HEK293 (cell line): ENCODE results near the gene ATP8A2.

Source experiments
- CTCF ChIA-PET: fragments of 350-600 bp; formaldehyde crosslinking; extraction: SDS; loops from one replicate; lab custom pipeline; 2021; ENCODE audit warnings: antibody characterized with exemption; lab: Yijun Ruan, JAX
- POLR2A ChIA-PET: fragments of 300-600 bp; formaldehyde crosslinking; extraction: SDS; loops from one replicate; lab custom pipeline; 2020; ENCODE audit warnings: antibody characterized with exemption, inconsistent platforms; lab: Yijun Ruan, JAX
- H3K27ac ChIP-seq: fragments of 200-500 bp; sonication (Bioruptor generic); 2 replicates; pipeline ENCODE4 v1.5.1; 2014; ENCODE audit warnings: low read depth, low read length, control low read depth, inconsistent platforms; ENCODE audit errors: extremely low read depth
- H3K36me3 ChIP-seq, 2 experiments: fragments of 200-500 bp in 1 of 2; sonication (Bioruptor generic) in 1 of 2; 1 replicate in 1 of 2; 2 replicates in 1 of 2; pipeline ENCODE4 v1.5.1; 2014 to 2017; ENCODE audit warnings: inconsistent platforms in 2 of 2, low read length in 2 of 2; ENCODE audit not compliant: control insufficient read depth in 2 of 2, insufficient read depth in 1 of 2
- H3K4me1 ChIP-seq: fragments of 200-500 bp; sonication (Bioruptor generic); 2 replicates; pipeline ENCODE4 v1.5.1; 2014; ENCODE audit warnings: mild to moderate bottlenecking, low read length, inconsistent platforms; ENCODE audit not compliant: control insufficient read depth, insufficient read depth
- H3K4me3 ChIP-seq: 2 replicates; pipeline ENCODE4 v1.5.1; 2011; ENCODE audit warnings: low read depth, mild to moderate bottlenecking, control low read depth, low read length, moderate library complexity
- H3K9me3 ChIP-seq: fragments of 200-500 bp; sonication (Bioruptor generic); 2 replicates; pipeline ENCODE4 v1.5.1; 2014; ENCODE audit warnings: low read depth, low read length, inconsistent platforms; ENCODE audit not compliant: control insufficient read depth, insufficient read depth
- BCL11A ChIP-seq: fragments of 450-650 bp; formaldehyde crosslinking; IDR thresholded peaks from 2 replicates; pipeline ENCODE4 v1.5.1; 2016; ENCODE audit warnings: low read depth, missing biosample characterization, missing genetic modification characterization
- FEZF1 ChIP-seq: fragments of 450-650 bp; formaldehyde crosslinking; IDR thresholded peaks from 2 replicates; pipeline ENCODE4 v1.5.1; 2016; ENCODE audit warnings: missing biosample characterization, missing genetic modification characterization
- IKZF3 ChIP-seq: fragments of 450-650 bp; IDR thresholded peaks from 2 replicates; pipeline ENCODE4 v1.5.0; 2018; ENCODE audit warnings: missing biosample characterization, mild to moderate bottlenecking, missing genetic modification characterization, moderate library complexity
- KLF8 ChIP-seq: fragments of 450-650 bp; formaldehyde crosslinking; IDR thresholded peaks from 2 replicates; pipeline ENCODE4 v1.5.1; 2016; ENCODE audit warnings: missing biosample characterization, missing genetic modification characterization
- MEIS1 ChIP-seq: sonication (generic); formaldehyde crosslinking; IDR thresholded peaks from 2 replicates; pipeline ENCODE4 v1.8.1; 2022; ENCODE audit warnings: missing genetic modification reagents, mild to moderate bottlenecking, borderline replicate concordance
- REPIN1 ChIP-seq: fragments of 450-650 bp; formaldehyde crosslinking; IDR thresholded peaks from 2 replicates; pipeline ENCODE4 v1.5.1; 2017; ENCODE audit warnings: missing biosample characterization, missing genetic modification characterization, low read depth
- SCRT1 ChIP-seq: fragments of 450-650 bp; formaldehyde crosslinking; IDR thresholded peaks from 2 replicates; pipeline ENCODE4 v1.5.1; 2016; ENCODE audit warnings: missing biosample characterization, missing genetic modification characterization, borderline replicate concordance
- TCF7L2 ChIP-seq: IDR thresholded peaks from 2 replicates; pipeline ENCODE4 v1.6.1; 2011; ENCODE audit warnings: low read depth, mild to moderate bottlenecking, inconsistent platforms, low read length, moderate library complexity, borderline replicate concordance
- TRIM28 ChIP-seq: IDR thresholded peaks from 2 replicates; pipeline ENCODE4 v1.6.1; 2011; ENCODE audit warnings: low read length, control low read depth, borderline replicate concordance
- ZFHX2 ChIP-seq: fragments of 450-650 bp; formaldehyde crosslinking; conservative IDR thresholded peaks from 2 replicates; pipeline ENCODE4 v1.5.1; 2016; ENCODE audit warnings: missing biosample characterization, missing genetic modification characterization
- ZNF10 ChIP-seq: fragments of 450-650 bp; formaldehyde crosslinking; IDR thresholded peaks from 2 replicates; pipeline ENCODE4 v1.5.1; 2017; ENCODE audit warnings: missing biosample characterization, missing genetic modification characterization
- ZNF140 ChIP-seq: fragments of 450-650 bp; formaldehyde crosslinking; IDR thresholded peaks from 2 replicates; pipeline ENCODE4 v1.5.1; 2016; ENCODE audit warnings: missing biosample characterization, missing genetic modification characterization
- ZNF169 ChIP-seq: fragments of 450-650 bp; formaldehyde crosslinking; IDR thresholded peaks from 2 replicates; pipeline ENCODE4 v1.5.1; 2016; ENCODE audit warnings: missing biosample characterization, missing genetic modification characterization
- ZNF214 ChIP-seq: fragments of 450-650 bp; formaldehyde crosslinking; IDR thresholded peaks from 2 replicates; pipeline ENCODE4 v1.5.1; 2017; ENCODE audit warnings: missing biosample characterization, mild to moderate bottlenecking, missing genetic modification characterization, borderline replicate concordance
- ZNF221 ChIP-seq: fragments of 450-650 bp; formaldehyde crosslinking; IDR thresholded peaks from 2 replicates; pipeline ENCODE4 v1.5.1; 2017; ENCODE audit warnings: missing biosample characterization, missing genetic modification characterization, borderline replicate concordance
- ZNF354C ChIP-seq: fragments of 450-650 bp; formaldehyde crosslinking; IDR thresholded peaks from 2 replicates; pipeline ENCODE4 v1.5.1; 2016; ENCODE audit warnings: missing biosample characterization, missing genetic modification characterization, low read depth, borderline replicate concordance
- ZNF37A ChIP-seq: fragments of 450-650 bp; IDR thresholded peaks from 2 replicates; pipeline ENCODE4 v1.5.1; 2018; ENCODE audit warnings: missing biosample characterization, missing genetic modification characterization
- ZNF549 ChIP-seq: fragments of 450-650 bp; IDR thresholded peaks from 2 replicates; pipeline ENCODE4 v1.5.1; 2018; ENCODE audit warnings: missing biosample characterization, missing genetic modification characterization, mild to moderate bottlenecking, inconsistent platforms, moderate library complexity
- ZNF555 ChIP-seq: fragments of 450-650 bp; formaldehyde crosslinking; conservative IDR thresholded peaks from 2 replicates; pipeline ENCODE4 v1.5.1; 2017; ENCODE audit warnings: missing biosample characterization, mild to moderate bottlenecking, missing genetic modification characterization, inconsistent platforms
- ZNF560 ChIP-seq: fragments of 450-650 bp; formaldehyde crosslinking; IDR thresholded peaks from 2 replicates; pipeline ENCODE4 v1.5.1; 2017; ENCODE audit warnings: missing biosample characterization, missing genetic modification characterization, borderline replicate concordance
- ZNF701 ChIP-seq: fragments of 450-650 bp; formaldehyde crosslinking; IDR thresholded peaks from 2 replicates; pipeline ENCODE4 v1.5.1; 2016; ENCODE audit warnings: missing biosample characterization, missing genetic modification characterization
- TF ChIP-seq, protein P1 (sequence below): fragments of 450-650 bp; formaldehyde crosslinking; IDR thresholded peaks from 2 replicates; pipeline ENCODE4 v1.5.1; 2016; ENCODE audit warnings: missing biosample characterization, missing genetic modification characterization
- TF ChIP-seq, protein P2 (sequence below): fragments of 450-650 bp; formaldehyde crosslinking; IDR thresholded peaks from 2 replicates; pipeline ENCODE4 v1.5.1; 2016; ENCODE audit warnings: missing biosample characterization, missing genetic modification characterization
- TF ChIP-seq, protein P3 (sequence below): fragments of 450-650 bp; formaldehyde crosslinking; IDR thresholded peaks from 2 replicates; pipeline ENCODE4 v1.5.0; 2017; ENCODE audit warnings: missing biosample characterization, missing genetic modification characterization, borderline replicate concordance
- TF ChIP-seq, protein P4 (sequence below): fragments of 450-650 bp; formaldehyde crosslinking; IDR thresholded peaks from 2 replicates; pipeline ENCODE4 v1.5.1; 2016; ENCODE audit warnings: missing biosample characterization, missing genetic modification characterization
- TF ChIP-seq, protein P5 (sequence below): fragments of 450-650 bp; IDR thresholded peaks from 2 replicates; pipeline ENCODE4 v1.5.1; 2018; ENCODE audit warnings: missing biosample characterization, missing genetic modification characterization

ATP8A2 gene

DNA sequence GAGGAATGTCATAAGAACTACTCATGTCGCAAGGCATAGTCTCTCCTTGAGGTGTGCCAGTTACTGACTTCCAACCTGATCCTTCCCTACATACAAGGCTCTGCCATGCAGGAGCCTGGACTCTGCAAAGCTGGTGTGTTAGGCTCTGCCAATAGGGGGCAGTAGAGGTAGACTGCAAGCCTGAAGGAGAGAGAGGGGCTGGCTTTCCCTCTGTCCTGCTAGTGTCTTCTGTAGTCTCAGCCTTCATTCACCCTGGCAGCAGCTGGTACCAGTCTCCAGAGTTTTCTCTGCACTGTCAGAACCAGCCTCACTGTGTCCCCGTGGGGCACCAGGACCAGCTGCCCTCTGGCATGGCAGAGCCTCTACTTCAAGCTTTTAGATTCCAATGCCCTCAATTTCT, 665.5 kb downstream of the ATP8A2 start:
- Histone ChIP-seq H3K36me3 (no peaks in the 10 kb centered on the region), H3K27ac (no peak overlapping the region), H3K9me3 (no peaks in the 10 kb centered on the region), H3K4me1 (no peaks in the 10 kb centered on the region), H3K4me3 (no peak overlapping the region)
- POLR2A ChIA-PET: interaction anchor here (1.2 kb wide), 1 partner anchor 14 kb away, joined by 4 read pairs; the partner anchor contains the start of gene SHISA2
- CTCF ChIA-PET: interaction anchor here (0.6 to 1.2 kb wide), 9 partner anchors 8 to 323 kb away, joined by 3 to 8 read pairs (median 4); no protein-coding TSS in a partner anchor
- TF ChIP-seq ZNF549 (tag by site-specific recombination) (no peak), KLF8 (no peak), ZNF169 (tag by site-specific recombination) (no peak), ZNF354C (tag by site-specific recombination) (no peak), TRIM28 (no peak), FEZF1 (no peak), ZNF10 (no peak), MEIS1 (CRISPR knock-in tag) (no peak), ZNF701 (tag by site-specific recombination) (no peak), ZNF221 (tag by site-specific recombination) (no peak), TCF7L2 (no peak), ZNF560 (tag by site-specific recombination) (no peak), SCRT1 (tag by site-specific recombination) (no peak), BCL11A (no peak), ZNF214 (tag by site-specific recombination) (no peak)
- TF ChIP-seq, protein P1, sequence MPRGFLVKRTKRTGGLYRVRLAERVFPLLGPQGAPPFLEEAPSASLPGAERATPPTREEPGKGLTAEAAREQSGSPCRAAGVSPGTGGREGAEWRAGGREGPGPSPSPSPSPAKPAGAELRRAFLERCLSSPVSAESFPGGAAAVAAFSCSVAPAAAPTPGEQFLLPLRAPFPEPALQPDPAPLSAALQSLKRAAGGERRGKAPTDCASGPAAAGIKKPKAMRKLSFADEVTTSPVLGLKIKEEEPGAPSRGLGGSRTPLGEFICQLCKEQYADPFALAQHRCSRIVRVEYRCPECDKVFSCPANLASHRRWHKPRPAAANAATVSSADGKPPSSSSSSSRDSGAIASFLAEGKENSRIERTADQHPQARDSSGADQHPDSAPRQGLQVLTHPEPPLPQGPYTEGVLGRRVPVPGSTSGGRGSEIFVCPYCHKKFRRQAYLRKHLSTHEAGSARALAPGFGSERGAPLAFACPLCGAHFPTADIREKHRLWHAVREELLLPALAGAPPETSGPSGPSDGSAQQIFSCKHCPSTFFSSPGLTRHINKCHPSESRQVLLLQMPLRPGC (tag by site-specific recombination): no peak
- TF ChIP-seq, protein P2, sequence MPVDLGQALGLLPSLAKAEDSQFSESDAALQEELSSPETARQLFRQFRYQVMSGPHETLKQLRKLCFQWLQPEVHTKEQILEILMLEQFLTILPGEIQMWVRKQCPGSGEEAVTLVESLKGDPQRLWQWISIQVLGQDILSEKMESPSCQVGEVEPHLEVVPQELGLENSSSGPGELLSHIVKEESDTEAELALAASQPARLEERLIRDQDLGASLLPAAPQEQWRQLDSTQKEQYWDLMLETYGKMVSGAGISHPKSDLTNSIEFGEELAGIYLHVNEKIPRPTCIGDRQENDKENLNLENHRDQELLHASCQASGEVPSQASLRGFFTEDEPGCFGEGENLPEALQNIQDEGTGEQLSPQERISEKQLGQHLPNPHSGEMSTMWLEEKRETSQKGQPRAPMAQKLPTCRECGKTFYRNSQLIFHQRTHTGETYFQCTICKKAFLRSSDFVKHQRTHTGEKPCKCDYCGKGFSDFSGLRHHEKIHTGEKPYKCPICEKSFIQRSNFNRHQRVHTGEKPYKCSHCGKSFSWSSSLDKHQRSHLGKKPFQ: no peak

DNA sequence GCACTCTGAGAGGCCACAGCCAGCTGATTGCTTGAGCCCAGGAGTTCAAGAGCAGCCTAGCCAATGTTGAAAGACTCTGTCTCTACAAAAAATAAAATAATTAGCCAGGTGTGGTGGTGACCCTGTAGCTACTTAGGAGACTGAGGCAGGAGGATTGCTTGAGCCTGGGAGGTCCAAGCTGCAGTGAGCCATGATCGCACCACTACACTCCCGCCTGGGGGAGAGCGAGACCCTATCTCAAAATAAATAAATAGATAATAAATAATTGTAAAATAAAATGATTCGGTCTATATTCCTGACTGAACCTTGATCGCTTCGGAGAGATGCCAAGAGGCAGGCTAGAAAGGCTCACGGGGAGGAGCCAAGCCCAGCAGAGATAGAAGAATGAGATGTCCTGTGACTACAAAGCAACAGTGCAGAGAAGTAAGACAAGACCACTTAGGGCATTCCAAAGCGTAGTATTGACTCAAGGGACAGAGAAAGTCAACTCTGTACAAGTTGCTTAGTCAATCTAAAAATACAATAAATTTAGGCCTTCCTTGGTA, 667.2 kb downstream of the ATP8A2 start:
- ChIA-PET POLR2A (no interaction called here), CTCF (interaction anchor here (0.6 kb wide), 1 partner anchor 245 kb away, joined by 3 read pairs; no protein-coding TSS in a partner anchor)
- Histone ChIP-seq H3K27ac (no peak overlapping the region), H3K4me1 (no peaks in the 10 kb centered on the region), H3K36me3 (peaks cover 0 to 3% of the 10 kb centered on the region in 2 experiments; a peak in 2 of 3 replicates), H3K9me3 (no peaks in the 10 kb centered on the region), H3K4me3 (no peak overlapping the region)
- TF ChIP-seq REPIN1 (tag by site-specific recombination) (no peak), ZNF555 (tag by site-specific recombination) (no peak), ZFHX2 (no peak), ZNF140 (tag by site-specific recombination) (no peak), ZNF37A (tag by site-specific recombination) (no peak), IKZF3 (tag by site-specific recombination) (no peak)
- TF ChIP-seq, protein P3, sequence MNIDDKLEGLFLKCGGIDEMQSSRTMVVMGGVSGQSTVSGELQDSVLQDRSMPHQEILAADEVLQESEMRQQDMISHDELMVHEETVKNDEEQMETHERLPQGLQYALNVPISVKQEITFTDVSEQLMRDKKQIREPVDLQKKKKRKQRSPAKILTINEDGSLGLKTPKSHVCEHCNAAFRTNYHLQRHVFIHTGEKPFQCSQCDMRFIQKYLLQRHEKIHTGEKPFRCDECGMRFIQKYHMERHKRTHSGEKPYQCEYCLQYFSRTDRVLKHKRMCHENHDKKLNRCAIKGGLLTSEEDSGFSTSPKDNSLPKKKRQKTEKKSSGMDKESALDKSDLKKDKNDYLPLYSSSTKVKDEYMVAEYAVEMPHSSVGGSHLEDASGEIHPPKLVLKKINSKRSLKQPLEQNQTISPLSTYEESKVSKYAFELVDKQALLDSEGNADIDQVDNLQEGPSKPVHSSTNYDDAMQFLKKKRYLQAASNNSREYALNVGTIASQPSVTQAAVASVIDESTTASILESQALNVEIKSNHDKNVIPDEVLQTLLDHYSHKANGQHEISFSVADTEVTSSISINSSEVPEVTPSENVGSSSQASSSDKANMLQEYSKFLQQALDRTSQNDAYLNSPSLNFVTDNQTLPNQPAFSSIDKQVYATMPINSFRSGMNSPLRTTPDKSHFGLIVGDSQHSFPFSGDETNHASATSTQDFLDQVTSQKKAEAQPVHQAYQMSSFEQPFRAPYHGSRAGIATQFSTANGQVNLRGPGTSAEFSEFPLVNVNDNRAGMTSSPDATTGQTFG (tag by site-specific recombination): no peak
- TF ChIP-seq, protein P2: no peak
- TF ChIP-seq, protein P4, sequence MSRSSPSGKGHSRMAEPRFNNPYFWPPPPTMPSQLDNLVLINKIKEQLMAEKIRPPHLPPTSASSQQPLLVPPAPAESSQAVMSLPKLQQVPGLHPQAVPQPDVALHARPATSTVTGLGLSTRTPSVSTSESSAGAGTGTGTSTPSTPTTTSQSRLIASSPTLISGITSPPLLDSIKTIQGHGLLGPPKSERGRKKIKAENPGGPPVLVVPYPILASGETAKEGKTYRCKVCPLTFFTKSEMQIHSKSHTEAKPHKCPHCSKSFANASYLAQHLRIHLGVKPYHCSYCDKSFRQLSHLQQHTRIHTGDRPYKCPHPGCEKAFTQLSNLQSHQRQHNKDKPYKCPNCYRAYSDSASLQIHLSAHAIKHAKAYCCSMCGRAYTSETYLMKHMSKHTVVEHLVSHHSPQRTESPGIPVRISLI (tag by site-specific recombination): no peak
- TF ChIP-seq, protein P5, sequence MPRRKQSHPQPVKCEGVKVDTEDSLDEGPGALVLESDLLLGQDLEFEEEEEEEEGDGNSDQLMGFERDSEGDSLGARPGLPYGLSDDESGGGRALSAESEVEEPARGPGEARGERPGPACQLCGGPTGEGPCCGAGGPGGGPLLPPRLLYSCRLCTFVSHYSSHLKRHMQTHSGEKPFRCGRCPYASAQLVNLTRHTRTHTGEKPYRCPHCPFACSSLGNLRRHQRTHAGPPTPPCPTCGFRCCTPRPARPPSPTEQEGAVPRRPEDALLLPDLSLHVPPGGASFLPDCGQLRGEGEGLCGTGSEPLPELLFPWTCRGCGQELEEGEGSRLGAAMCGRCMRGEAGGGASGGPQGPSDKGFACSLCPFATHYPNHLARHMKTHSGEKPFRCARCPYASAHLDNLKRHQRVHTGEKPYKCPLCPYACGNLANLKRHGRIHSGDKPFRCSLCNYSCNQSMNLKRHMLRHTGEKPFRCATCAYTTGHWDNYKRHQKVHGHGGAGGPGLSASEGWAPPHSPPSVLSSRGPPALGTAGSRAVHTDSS (tag by site-specific recombination): no peak
